Stimulated activated CD8-positive, alpha-beta memory T cell treated with anti-CD3 and anti-CD28 coated beads, Interleukin-12 subunit alpha, Interleukin-12 subunit beta, amount 100 ng/mL, for 24 hours (primary cell): ENCODE data around the gene TMEM183A.
A peak's percentile ranks its signal among the peaks of the same experiment; 100 is the strongest.

ENCODE experiments used
- DNase-seq: peaks from one replicate; pipeline ENCODE4 v3.0.0-alpha.2; 2020; ENCODE audit errors: extremely low read depth

Gene TMEM183A

GRCh38 chr1:203028784-203029553 lies 21.8 kb downstream of the TMEM183A start:
- DNase-seq, result no peak

- no peak for DNase-seq
These were observed 24.3 kb downstream of the TMEM183A start for GRCh38 chr1:203031467-203031866.

- no peak for DNase-seq
These were observed 26.1 kb downstream of the TMEM183A start for GRCh38 chr1:203033287-203033686.

- no peak for DNase-seq
These were observed 26.7 kb downstream of the TMEM183A start for GRCh38 chr1:203033917-203034316.

- no peak for DNase-seq
These were observed 27.4 kb downstream of the TMEM183A start for GRCh38 chr1:203034422-203035110.

- DNase-seq, result no peak
These were observed 28.2 kb downstream of the TMEM183A start for GRCh38 chr1:203035111-203036000.

GRCh38 chr1:203036135-203036534 lies 29.0 kb downstream of the TMEM183A start:
- no peak for DNase-seq

- no peak for DNase-seq
These were observed 29.4 kb downstream of the TMEM183A start for GRCh38 chr1:203036537-203036936.

- no peak for DNase-seq
These were observed 30.5 kb downstream of the TMEM183A start for GRCh38 chr1:203037509-203038190.

GRCh38 chr1:203038217-203038741 lies 31.1 kb downstream of the TMEM183A start:
- no peak for DNase-seq

- peak; percentile 32 for DNase-seq
These were observed 31.9 kb downstream of the TMEM183A start for GRCh38 chr1:203038891-203039608.

GRCh38 chr1:203039609-203040512 lies 32.7 kb downstream of the TMEM183A start:
- no peak for DNase-seq

GRCh38 chr1:203040513-203041275 lies 33.5 kb downstream of the TMEM183A start:
- no peak for DNase-seq

GRCh38 chr1:203041351-203041932 lies 34.3 kb downstream of the TMEM183A start:
- no peak for DNase-seq

- DNase-seq, result no peak
These were observed 36.8 kb downstream of the TMEM183A start for GRCh38 chr1:203043830-203044545.

GRCh38 chr1:203044546-203045250 lies 37.5 kb downstream of the TMEM183A start:
- DNase-seq, result no peak

- DNase-seq, result no peak
These were observed 38.2 kb downstream of the TMEM183A start for GRCh38 chr1:203045336-203045735.
